A673 (cell line): Measurements from ENCODE around the gene SERTAD2. TPM values are rescaled to one million over a fixed set of nuclear protein-coding genes. Genes with fewer than 3 reads are reported as not detected.

Source experiments
- BruUV-seq: library from RNA; stranded (reverse); fragments of 400-500 nt; replicated peaks from 2 replicates; lab custom pipeline; 2021; lab: Mats Ljungman, UMichigan
- CTCF ChIA-PET: fragments of 300-600 bp; sonication (Branson Sonifier 250); formaldehyde crosslinking; loops from one replicate; lab custom pipeline; 2022; ENCODE audit warnings: antibody characterized with exemption; lab: Charles Lee
- POLR2A ChIA-PET: fragments of 300-600 bp; sonication (Branson Sonifier 250); formaldehyde crosslinking; loops from one replicate; lab custom pipeline; 2022; ENCODE audit warnings: antibody characterized with exemption; ENCODE audit not compliant: low non-redundant PET; lab: Charles Lee
- DNase-seq: peaks from one replicate; pipeline ENCODE4 v3.0.0-alpha.2; 2015; ENCODE audit warnings: low spot score
- H3K27ac ChIP-seq: fragments of 200-600 bp; sonication (generic); 2 replicates; pipeline ENCODE4 v1.5.1; 2016; ENCODE audit warnings: mixed run types, low read depth, mild to moderate bottlenecking, mixed read lengths, antibody characterized with exemption, low read length; ENCODE audit not compliant: poor library complexity, severe bottlenecking
- H3K27me3 ChIP-seq: fragments of 200-600 bp; sonication (generic); replicated peaks from 2 replicates; pipeline ENCODE4 v1.6.1; 2017; ENCODE audit warnings: mixed run types, low read depth, mild to moderate bottlenecking, mixed read lengths, antibody characterized with exemption, low read length; ENCODE audit not compliant: insufficient read depth, poor library complexity
- H3K36me3 ChIP-seq: fragments of 200-600 bp; sonication (generic); 2 replicates; pipeline ENCODE4 v1.6.1; 2016; ENCODE audit warnings: mixed run types, mild to moderate bottlenecking, mixed read lengths, antibody characterized with exemption, low read length; ENCODE audit not compliant: insufficient read depth, poor library complexity, severe bottlenecking
- H3K4me1 ChIP-seq: fragments of 200-600 bp; sonication (generic); 2 replicates; pipeline ENCODE4 v1.6.1; 2017; ENCODE audit warnings: mixed run types, mild to moderate bottlenecking, mixed read lengths, antibody characterized with exemption, low read length; ENCODE audit not compliant: insufficient read depth, poor library complexity, severe bottlenecking
- H3K4me3 ChIP-seq: fragments of 200-600 bp; sonication (generic); 2 replicates; pipeline ENCODE4 v1.5.1; 2016; ENCODE audit warnings: low read depth, mixed run types, mild to moderate bottlenecking, mixed read lengths, low read length; ENCODE audit not compliant: poor library complexity, severe bottlenecking
- H3K9me3 ChIP-seq: fragments of 200-600 bp; sonication (generic); 2 replicates; pipeline ENCODE4 v1.6.1; 2016; ENCODE audit warnings: mixed run types, low read depth, mild to moderate bottlenecking, mixed read lengths, antibody characterized with exemption, low read length; ENCODE audit not compliant: poor library complexity, severe bottlenecking
- CTCF ChIP-seq: fragments of 300-800, 200-600 bp; sonication (generic); conservative IDR thresholded peaks from 2 replicates; pipeline ENCODE4 v1.5.1; 2017; ENCODE audit warnings: low read depth, mild to moderate bottlenecking, antibody characterized with exemption, low read length, moderate library complexity, mixed read lengths
- EZH2 ChIP-seq: fragments of 200-600 bp; sonication (generic); IDR thresholded peaks from 2 replicates; pipeline ENCODE4 v1.6.1; 2017; ENCODE audit warnings: borderline replicate concordance, low read depth, mild to moderate bottlenecking, mixed read lengths, antibody characterized with exemption, low read length; ENCODE audit not compliant: poor library complexity, severe bottlenecking
- intact Hi-C: fragments of 100-400 bp; cut with micrococcal nuclease; formaldehyde crosslinking; loops from one replicate; pipeline ENCODE4 v1.10.0; 2022; ENCODE audit not compliant: unreplicated experiment
- total RNA-seq: library from RNA; stranded (reverse); gene quantifications from 2 replicates; pipeline ENCODE4 v1.2.3, GENCODE V29; 2021

The SERTAD2 gene
- total RNA-seq, 1 experiment from 2014 or later = 22.2 TPM

DNA sequence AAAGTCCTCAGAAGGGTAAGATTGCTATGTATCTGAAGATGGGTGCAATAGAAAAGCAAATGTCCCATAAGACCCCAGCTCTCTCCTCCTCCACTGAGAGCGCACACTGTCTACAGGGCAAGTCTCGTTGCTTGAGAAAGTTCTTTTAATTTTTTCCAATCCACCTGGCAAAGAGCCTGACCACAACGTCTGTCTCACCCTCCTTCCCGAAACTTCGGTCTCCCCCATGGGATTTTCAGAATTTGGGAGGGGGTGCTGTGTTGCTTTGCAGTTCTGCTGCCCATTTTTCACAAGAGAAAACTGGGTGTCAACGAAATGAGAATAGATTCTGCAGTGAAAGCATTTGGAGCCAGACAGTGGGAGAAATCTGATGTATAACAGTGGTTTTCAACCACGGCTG is 40.4 kb downstream of the SERTAD2 start:
- no peaks in the 10 kb centered on the region for H3K36me3 ChIP-seq
- ChIA-PET POLR2A (no interaction called here), CTCF (no interaction called here)
- no peaks in the 10 kb centered on the region for H3K27me3 ChIP-seq
- no peak for TF ChIP-seq EZH2
- TF ChIP-seq CTCF = no peak
- H3K4me3 ChIP-seq = no peak overlapping the region
- no peaks in the 10 kb centered on the region for H3K9me3 ChIP-seq
- intact Hi-C loops = no loop called here
- no peak for DNase-seq
- peaks cover 9% of the 10 kb centered on the region for H3K4me1 ChIP-seq
- no peak overlapping the region for H3K27ac ChIP-seq
- no TSS peak for BruUV-seq

DNA sequence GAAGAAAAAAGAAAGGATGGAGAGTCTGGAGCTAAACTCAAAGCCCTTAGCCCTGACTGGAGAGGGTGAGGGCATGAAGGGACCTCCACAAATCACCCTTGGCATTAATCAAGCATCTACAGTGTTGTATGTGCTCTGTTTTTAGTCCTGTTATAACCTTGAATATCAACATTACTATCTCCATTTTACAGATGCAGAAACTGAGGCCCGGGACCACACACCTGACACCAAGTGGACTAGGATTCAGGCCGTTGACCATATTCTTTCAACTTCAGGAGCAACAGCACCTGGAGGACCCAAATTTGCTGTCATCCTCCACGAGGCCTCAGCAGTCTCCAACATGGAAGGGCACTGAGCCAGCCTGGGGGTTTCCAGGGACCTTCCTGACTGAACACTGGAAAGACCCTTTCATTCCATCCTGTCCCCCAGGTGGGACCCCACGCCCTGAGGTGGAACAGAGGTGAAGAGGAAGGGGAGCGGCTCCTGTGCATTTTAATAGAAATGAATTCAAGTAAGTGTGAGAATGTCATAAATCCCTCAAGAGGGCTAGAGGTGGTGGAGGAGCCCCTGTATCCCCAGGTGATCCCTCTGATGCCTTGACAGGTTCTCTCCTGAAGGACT is 41.0 kb downstream of the SERTAD2 start:
- H3K27me3 ChIP-seq = no peaks in the 10 kb centered on the region
- DNase-seq = no peak
- H3K4me3 ChIP-seq = no peak overlapping the region
- ChIA-PET POLR2A (no interaction called here), CTCF (no interaction called here)
- H3K36me3 ChIP-seq = no peaks in the 10 kb centered on the region
- H3K4me1 ChIP-seq = peaks cover 7% of the 10 kb centered on the region
- no TSS peak for BruUV-seq
- no peaks in the 10 kb centered on the region for H3K9me3 ChIP-seq
- intact Hi-C loops = no loop called here
- no peak for TF ChIP-seq CTCF
- no peak for TF ChIP-seq EZH2
- H3K27ac ChIP-seq = no peak overlapping the region

- DNase-seq = no peak
- Histone ChIP-seq H3K4me1 (no peaks in the 10 kb centered on the region), H3K9me3 (no peaks in the 10 kb centered on the region), H3K27me3 (no peaks in the 10 kb centered on the region), H3K36me3 (no peaks in the 10 kb centered on the region), H3K4me3 (no peak overlapping the region), H3K27ac (no peak overlapping the region)
- no TSS peak for BruUV-seq
- ChIA-PET POLR2A (no interaction called here), CTCF (no interaction called here)
- intact Hi-C loops = no loop called here
- TF ChIP-seq EZH2 (no peak), CTCF (no peak)
Measured at GRCh38 chr2:64610316-64610855, 43.3 kb downstream of the SERTAD2 start.
